RKO (cell line): ENCODE results near the gene SPINK1.
"Not testable (repeated sequence)": the region's sequence is repeated elsewhere in the genome, so short reads cannot be mapped to it uniquely, and the experiment has no call there.

Source experiments
- DNase-seq: peaks from one replicate; pipeline ENCODE4 v3.0.0-alpha.2; 2016; ENCODE audit warnings: low spot score

SPINK1 gene

DNA sequence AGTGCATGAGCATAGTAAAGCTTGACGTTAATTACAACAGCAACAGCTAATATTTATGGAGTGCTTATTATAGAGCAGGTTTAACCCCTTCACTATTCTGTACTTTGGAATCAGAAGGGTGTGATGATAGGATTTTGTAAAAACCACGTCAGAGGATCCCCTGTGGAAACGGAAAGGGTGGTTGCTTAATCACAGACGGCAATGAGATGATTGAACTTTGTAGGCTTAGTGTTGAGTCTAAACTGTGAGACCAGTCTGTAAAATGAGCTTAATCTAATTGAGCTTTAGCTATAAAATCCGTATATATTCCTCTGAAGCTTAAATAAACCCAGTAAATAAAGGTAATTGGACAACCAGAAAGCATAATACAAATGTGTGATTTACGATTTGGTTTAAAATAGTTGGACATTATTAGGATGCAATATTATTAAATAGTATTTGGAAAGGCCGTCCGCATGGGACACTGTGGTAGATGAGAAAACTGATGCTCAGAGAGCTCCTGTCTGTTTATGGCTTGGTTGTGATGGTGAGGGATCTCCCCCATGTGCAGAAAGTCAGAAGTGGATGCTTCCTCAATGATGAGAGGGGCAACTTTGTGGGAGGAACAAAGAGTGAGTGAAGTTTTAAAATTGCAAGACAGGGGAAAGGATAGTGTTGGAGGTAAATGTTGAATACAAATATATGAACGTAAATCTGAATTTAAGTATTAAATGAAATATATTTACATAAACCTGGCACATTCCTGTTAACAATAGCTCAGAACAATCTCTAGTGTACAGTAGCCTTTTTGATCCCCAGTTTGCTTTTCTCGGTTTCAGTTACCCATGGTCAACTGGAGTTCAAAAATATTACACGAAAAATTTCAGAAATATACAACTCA is 23.7 kb upstream of the SPINK1 start:
- no peak for DNase-seq

DNA sequence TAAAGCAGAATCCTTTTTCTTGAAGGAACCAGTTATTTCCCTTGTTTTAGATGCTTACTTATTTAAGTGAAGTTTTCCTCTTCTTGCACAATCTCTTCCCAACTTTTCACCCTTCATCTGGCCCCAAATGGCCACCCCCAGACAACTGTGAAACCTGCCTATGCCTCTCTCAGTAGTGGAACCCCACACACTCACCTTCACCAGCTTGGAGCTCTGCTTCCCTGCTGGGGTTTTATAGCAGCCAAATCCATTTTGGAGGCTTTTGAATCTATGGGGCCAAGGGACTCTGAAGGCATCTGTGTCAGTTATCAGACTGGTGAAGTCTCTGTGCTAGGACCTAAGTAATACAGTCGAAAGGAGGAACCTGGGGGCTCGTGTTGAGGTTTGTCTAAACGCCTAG is 22.9 kb upstream of the SPINK1 start:
- no peak for DNase-seq

DNA sequence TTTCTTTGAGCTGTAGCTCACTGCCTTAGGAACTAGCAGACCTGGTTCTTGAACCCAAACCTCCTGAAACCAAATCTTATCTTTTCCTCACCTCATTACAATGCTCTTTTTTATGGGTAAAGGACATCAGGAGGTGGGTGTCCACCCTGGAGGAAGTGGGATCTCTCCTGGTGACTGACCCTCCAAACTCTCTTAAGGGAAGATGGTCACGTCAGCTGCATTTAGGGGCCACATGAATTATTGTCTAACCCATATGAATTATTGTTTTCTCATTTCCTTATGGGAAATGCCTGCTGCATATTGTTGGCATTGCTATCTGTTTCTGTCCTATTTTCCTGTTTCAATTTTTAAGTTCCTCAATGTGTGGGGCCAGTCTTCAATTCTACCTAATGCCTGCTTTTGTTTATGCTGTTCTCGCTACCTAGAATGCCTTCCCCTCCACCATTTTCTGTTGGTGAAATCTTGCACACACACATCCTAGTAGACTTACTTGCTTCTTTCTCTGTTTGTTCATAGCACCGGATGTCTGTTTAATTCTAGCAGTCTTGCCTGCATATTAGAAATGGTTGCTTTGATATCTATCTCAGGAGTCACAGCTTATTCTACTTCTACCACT is 22.0 kb upstream of the SPINK1 start:
- no peak for DNase-seq

DNA sequence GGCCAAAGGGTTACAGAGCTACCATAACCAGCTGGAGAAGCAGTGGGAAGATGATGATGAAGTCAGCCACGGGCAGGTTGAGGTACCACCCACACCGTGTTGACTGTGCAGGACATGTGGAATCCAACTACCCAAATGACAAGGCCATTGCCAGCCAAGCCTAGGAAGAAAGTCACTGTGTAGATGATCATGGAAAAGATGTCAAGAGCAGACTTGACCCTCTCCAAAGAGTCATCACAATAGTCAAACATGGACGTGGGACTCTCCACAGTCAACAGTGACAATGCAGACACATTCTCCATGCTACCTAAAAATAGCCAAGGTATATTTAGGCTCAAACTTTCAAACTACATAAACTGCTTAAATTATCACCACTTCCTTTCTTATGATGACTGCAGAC is 20.9 kb upstream of the SPINK1 start:
- no peak for DNase-seq

DNA sequence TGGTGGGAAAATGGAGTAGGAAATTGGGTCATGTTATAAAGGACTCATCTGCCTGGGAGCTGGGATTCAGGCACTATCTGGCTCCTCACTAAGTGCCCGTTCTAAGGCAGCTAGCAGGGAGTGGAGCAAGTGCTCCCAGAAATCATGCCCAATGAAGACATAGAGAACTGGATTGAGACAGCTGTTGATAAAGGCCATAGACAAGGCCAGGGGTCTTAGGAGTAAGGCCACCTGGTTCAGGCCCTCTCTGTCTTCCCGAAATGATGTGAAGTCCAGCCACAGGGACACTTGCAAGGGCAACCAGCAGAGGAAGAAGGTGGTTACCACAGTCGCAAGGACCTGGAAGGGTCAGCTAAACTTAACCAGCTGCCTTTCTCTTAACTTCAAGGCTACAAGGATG is 20.1 kb upstream of the SPINK1 start:
- DNase-seq, result no peak

DNA sequence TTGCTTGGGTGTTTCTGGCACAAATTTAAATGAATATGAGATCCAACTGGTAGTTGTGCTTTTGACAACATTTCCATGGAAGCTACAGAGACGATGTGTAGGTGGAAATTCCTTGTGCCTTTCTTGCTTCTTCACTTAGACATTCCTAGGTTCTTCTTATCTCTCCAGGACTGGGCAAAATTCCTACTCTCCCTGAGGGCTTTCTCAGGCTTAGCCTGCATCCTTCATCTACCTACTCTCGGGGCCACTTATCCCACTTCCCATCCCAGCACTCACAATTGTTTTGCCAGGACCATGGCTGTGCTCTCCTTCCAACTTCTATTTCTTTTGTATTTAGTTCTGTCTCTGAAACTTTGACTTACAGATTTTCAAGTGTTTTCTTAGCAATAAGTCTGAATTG is 17.8 kb upstream of the SPINK1 start:
- DNase-seq, result no peak

DNA sequence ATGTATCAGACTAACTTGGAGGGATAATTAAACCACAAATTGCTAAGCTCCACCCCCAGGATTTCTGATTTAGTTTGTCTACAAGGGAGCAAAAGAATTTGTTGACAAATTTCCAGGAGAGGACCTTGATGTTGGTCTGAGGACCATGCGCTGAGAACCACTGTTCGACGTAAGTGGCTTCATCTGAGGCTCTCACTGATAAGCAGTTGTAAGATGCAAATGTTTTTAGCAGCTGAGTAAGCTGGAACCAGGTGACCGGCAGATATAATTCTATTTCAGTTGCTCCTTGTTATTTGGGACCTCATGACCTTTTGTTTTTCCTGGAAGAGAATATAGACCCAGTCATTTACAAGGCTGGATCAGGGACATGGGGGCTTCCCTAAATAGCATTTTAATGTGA is 14.1 kb upstream of the SPINK1 start:
- no peak for DNase-seq

DNA sequence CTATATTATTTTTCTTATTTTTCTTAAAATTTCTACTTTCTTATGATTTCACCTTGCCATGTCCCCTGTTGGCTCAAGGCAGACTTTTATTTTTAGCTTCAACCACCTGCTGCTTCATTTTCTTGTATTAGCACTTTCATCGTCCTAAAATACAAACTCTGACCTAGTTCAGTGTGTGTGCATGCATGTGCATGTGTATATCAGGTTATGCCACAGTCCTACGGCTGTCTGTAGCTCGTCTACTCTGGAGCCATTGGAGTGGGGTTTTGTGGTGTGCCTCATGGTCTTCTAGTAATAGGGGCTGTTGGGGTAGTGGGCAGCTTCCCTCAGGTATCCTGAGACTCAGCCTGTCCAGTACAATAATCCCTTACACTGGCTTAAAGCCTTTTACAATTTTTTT is 13.4 kb upstream of the SPINK1 start:
- no peak for DNase-seq

DNA sequence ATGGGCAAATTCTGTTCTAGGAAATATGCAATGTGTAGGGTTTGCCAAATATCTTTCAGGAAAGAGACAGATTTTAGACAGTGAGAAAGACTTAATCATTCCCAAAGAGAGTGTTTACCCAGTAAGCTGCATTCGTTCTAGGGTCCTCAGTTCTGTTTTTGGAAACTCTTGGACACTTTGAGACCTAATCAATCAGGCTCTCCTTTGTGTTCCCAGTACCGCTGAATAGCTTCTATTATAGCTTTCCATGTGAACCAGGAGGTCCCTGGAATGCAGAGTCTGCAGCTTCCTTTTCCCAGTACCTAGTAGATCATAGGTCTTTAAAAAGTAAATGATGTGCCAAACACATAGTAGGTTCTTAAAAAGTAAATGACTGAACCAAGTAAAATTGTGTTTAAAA is 11.4 kb upstream of the SPINK1 start:
- DNase-seq, result no peak

DNA sequence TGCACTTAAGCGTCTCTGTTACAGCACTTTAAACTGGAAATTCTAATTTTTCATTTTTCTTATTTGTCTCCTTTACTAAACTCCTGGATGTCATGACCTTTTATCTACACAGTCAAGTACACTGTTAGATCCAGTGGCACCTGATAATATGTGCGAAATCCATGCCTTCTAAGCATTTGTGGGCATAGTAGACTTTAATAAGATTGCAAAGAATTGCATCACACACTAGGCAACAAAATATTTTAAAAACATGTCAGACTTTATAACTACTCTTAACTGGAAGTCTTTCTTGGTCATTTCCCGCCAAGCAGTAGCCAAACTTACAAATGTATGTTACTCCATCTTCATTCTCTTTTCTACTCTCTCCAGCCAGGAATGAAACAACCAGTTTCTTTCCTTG is 5.0 kb upstream of the SPINK1 start:
- DNase-seq, result no peak

DNA sequence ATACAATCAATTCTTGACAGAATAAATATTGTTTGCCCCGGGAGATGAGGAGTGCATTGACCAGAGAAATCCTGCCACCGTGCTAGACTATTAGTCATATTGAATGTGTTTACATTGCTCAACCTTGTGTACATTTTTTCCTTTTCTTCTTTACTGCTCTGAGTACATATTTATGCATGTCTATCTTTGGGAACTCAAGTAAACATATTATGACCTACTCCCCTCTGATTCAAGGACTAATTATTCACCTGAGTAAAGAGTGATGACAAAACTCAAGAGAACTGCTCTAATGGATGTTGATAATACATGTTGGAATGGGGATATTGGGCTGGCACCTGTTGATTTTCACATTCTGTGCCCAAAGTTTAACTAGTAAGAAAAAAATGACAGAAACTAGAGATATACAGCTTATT is 3.9 kb upstream of the SPINK1 start:
- DNase-seq, result no peak

DNA sequence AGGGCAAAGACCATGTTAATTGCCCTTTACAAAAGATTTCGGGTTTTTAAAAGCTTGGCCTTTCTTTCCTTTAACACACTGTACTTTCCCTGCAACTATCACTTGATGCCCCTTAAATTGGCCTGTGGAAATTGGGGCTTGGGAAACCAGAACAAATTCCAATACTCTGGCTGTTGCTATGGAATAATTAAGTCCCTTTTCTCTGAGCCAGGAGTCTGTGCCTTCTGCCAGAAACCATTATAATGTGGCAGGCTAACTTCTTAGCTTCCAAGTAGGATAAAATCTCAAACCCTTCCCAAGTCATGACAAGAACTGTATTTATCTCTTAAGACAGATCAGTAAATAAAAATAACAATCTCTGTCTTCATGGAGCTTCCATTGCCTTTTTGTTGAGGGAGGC is 1.1 kb upstream of the SPINK1 start:
- no peak for DNase-seq

DNA sequence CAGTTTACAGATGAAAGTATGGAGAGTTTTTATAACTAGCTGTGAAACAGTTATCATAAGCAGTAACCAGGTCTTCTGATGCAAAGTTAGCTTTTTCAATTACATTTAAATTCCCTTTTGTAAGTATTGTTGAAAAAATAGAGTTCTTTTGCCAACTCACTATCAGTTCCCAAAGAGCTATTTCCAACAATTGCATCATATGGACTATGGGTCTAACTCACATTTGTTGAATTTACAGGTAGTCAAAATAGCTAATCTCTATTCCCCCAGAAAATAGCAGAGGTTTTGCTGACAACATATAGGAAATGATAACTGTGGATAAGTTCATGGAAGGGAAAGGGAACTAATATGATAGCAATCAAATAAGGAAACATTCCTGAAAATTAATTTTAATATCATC is 1.4 kb downstream of the SPINK1 start:
- no peak for DNase-seq

DNA sequence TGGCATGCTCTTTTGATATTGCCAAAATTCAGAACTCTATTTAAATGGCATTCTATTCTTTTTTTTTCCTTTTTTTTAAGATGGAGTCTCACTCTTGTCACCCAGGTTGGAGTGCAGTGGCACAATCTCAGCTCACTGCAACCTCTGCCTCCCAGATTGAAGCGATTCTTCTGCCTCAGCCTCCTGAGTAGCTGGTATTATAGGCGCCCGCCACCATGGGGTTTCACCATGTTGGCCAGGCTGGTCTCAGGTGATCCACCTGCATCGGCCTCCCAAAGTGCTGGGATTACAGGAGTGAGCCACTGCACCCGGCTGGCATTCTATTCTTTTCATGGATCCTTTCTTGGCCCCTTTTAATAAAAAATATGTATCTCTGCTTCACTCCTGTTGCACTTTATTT is 4.5 kb downstream of the SPINK1 start:
- not testable (repeated sequence) for DNase-seq

DNA sequence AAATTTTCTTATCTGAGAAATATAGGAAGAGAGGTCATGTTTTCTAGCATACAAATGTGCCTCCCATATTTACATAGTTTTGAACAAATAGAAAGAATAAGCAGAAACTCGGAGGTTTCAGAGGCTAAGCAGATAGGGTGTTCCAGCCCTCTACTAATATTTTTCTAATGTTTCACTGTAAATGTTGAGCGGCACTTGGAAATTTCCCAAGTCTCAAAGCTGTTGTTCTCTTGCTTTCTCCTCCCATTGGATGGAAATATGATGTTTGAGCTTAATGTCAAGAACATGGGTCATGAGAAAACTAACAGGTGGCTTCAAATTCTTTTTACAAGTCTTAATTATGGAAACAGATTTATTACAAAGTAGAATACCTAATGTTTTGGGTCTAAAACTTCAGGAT is 5.1 kb downstream of the SPINK1 start:
- no peak for DNase-seq

DNA sequence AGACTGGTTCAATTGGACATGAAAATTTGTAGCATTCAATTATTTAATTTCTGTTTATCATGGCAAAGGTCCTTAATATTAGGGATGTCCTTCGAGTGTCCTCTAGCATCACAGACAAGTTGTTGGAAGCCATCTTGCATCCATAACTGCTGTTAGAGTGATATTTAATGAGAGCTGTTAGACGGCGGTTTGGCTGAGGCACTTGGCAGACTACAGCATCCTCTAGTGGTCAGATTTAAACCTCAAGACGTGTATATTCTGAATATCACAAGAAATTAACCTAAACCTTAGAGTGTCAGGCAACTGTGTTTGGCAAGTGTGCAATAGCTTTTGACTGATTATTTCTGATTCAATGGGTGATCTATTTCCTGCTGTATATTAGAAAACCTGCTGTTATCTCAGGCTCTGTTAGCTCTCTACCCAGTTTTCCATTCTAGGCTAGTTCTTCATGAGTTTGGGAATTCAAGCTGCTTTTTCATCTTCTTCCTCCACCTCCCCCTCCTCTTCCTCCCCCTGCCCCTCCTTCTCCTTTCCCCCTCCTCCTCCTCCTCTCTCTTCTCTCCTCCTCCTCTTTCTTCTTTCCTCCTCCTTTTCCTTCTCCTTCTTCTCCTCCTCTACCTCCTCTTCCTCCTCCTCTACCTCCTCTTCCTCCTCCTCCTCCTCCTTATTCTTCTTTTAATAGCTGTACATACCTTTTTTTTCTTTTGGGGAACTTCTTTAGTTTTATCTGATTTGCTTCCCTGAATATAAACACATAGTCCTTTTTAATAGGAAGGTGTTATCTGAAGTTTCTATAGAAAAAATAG is 8.6 kb downstream of the SPINK1 start:
- DNase-seq, result peak; percentile 68

DNA sequence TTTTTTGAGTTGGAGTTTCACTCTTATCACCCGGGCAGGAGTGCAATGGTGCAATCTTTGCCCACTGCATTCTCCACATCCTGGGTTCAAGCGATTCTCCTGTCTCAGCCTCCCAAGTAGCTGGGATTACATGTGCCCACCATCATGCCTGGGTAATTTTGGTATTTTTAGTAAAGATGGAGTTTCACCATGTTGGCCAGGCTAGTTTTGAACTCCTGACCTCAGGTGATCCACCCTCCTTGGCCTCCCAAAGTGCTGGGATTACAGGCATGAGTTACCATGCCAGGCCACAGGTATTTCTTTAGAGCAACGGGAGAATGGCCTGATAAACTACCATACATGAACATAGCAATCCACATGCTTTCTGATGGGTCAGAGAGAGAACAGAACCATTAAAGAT is 9.2 kb downstream of the SPINK1 start:
- not testable (repeated sequence) for DNase-seq

DNA sequence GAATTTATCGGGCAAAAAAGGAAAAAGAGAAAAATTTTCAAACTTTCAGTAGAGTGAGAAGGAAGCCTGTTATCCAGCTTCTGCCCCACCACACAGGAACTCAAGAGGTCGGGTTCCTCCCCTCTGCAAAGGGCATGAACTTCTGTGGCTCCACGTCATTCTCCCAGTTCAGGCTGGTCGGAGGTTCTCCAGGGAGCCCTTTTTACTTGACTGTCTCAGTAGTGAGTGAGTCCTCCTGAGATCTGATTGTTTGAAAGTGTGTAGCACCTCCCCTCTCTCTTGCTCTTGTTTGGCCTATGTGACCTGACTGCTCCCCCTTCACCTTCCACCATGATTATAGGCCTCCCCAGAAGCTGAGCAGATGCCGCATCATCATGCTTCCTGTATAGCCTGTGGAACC is 9.7 kb downstream of the SPINK1 start:
- DNase-seq, result no peak

DNA sequence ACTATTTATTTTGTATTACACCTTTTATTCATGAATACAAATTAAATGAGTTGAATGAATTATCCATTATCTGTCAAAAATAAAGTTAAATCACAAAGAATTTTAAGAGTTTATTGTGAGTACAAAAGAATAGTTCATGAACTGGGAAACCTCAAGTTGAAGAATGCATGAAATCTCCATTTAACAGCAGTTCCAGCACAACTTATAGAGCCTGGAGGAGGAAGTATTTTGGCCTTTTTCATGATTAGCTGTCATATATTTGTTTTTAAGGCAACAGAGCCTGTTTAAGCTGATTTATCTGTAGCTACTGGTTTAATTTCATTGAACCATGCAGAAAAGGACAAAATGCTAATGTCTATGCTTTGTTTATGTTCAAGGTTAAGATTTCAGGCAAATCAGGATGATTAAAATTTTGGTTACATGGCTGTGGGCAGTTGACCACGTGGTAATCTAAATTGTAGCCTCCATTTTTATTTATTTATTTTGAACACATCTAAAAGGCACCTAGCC is 12.2 kb downstream of the SPINK1 start:
- DNase-seq, result no peak

DNA sequence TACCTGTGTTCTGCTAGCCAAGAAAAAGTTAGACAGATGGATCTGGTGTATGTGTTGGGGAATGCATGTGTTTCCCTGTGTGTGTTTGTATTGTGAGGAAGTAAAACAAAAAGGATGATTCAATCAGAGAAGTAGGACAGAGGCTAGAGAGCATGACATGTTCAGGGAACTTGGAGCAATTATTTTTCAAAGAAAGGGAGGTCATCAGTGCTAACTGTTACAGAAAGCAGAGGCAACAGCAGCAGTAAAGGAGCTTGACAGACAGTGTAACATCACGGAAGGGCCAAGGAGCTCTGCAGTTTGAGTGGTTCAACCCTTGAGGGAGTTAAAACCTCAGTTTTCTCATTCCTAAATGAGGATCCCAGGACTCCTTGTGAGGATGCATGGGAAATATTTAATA is 13.2 kb downstream of the SPINK1 start:
- no peak for DNase-seq

DNA sequence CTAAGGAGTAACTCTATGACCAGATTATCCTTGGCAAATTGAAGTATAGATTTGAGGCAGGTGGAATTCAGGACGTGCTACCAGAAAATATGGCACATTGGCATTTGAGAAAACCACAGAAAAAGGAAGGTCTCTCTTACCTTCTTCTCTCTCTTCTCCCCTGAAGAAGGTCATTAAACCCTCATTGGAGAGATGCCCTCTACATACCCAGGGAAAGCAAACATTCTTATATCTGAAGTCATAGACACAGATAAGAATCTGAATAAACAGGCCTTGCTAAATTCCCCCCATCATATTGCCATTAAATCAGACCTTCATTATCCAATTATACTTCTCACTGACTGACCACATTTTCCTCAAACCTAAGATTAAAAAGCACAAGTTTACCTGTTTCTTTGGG is 17.8 kb downstream of the SPINK1 start:
- DNase-seq, result no peak

DNA sequence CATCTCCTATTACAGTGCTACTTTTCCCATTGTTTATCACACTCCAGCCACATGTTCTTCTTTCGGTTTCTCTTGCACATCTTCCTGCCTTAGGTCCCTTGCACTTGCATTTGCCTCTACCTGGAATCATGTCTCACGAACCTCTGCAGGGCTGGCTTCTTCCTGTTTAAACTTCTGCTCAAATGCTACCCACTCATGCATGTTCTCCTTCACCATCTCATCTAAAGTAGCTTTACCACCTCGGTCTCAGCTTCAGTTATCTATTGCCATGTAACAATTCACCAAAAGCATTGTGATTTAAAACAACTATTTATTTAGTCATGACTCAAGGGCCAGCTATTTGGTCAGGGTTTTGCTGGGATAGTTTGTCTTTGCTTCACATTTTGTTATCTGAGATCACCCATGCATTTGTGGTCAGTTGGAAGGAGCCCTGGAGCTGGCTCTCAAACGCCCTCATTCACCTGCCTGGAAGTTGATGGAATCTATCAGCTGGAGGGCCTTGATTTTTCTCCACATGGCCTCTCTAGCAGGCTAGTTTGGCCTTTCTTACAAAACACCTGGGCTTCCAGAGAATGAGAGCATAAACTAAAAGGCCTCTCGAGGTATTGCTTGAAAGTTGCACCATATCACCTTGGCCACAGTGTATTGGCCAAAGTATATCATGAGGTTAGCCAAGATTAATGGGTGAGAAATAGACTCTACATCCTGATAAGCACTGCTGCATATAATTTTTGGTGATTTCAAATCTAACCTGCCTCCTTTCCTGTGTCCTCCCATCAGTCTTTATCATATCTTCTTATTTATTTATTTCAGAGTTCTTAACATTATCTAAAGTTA is 21.4 kb downstream of the SPINK1 start:
- no peak for DNase-seq
